Uterus (tissue), 2 donors: ENCODE results near the gene SPRN.
"Not testable (repeated sequence)": the region's sequence is repeated elsewhere in the genome, so short reads cannot be mapped to it uniquely, and the experiment has no call there.

Experiments used
- POLR2A ChIP-seq, 2 donors: fragments of 450-650 bp; IDR thresholded peaks; one replicate each; pipeline ENCODE4 v1.6.1; 2016; ENCODE audit warnings: antibody characterized with exemption in 2 of 2, mild to moderate bottlenecking in 1 of 2, moderate library complexity in 1 of 2
- TF ChIP-seq, protein P1 (sequence below), 4 experiments: fragments of 200-600 bp in 2 of 4; fragments of 450-650 bp in 2 of 4; sonication (generic) in 2 of 4; IDR thresholded peaks; one replicate each; pipeline ENCODE4 v1.5.1; 2016 to 2019; ENCODE audit warnings: antibody characterized with exemption in 4 of 4, mild to moderate bottlenecking in 2 of 4, moderate library complexity in 1 of 4

DNA sequence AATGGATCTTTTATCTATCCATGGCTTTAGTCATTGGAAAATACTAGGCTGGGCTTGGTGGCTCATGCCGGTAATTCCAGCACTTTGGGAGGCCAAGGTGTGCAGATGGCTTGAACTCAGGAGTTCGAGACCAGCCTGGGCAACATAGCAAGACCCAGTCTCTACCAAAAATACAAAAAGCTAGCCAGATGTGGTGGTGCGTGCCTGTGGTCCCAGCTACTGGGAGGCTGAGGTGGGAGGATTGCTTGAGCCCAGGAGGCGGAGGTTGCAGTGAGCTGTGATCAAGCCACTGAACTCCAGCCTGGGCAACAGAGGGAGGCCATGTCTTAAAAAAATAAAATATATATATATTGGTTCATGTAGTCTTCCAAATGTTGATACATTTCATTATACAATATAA lies 37.5 kb downstream of the SPRN start:
- TF ChIP-seq, protein P1, sequence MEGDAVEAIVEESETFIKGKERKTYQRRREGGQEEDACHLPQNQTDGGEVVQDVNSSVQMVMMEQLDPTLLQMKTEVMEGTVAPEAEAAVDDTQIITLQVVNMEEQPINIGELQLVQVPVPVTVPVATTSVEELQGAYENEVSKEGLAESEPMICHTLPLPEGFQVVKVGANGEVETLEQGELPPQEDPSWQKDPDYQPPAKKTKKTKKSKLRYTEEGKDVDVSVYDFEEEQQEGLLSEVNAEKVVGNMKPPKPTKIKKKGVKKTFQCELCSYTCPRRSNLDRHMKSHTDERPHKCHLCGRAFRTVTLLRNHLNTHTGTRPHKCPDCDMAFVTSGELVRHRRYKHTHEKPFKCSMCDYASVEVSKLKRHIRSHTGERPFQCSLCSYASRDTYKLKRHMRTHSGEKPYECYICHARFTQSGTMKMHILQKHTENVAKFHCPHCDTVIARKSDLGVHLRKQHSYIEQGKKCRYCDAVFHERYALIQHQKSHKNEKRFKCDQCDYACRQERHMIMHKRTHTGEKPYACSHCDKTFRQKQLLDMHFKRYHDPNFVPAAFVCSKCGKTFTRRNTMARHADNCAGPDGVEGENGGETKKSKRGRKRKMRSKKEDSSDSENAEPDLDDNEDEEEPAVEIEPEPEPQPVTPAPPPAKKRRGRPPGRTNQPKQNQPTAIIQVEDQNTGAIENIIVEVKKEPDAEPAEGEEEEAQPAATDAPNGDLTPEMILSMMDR (IDR thresholded peaks at IDR 0.05), result not testable (repeated sequence)
- TF ChIP-seq POLR2A (IDR thresholded peaks at IDR 0.05), result not testable (repeated sequence)
